IPS-NIHi11 (cell line): ENCODE results near the gene C2CD2.

Source experiments
- DNase-seq: peaks from one replicate; pipeline ENCODE4 v3.0.0; 2012; ENCODE audit warnings: mixed read lengths, low spot score

Gene C2CD2

DNA sequence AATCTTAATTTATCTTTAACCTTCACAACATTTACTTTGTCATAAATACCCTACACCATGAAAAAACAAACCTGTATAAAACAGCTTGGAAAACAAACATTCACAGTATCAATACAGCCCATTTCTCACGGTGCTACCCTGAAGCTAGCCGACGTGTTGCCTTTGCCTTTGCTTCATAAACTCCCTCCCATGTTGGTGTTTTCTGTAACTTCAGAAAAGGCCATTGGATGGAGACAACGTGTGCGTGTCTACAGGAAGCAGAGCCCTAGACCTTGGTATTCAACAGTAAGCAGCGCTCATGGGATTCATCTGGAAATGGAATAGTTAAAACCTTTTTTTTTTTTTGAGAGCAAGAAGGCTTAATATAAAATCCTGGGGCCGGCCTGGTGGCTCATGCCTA is 67.5 kb downstream of the C2CD2 start:
- no peak for DNase-seq

DNA sequence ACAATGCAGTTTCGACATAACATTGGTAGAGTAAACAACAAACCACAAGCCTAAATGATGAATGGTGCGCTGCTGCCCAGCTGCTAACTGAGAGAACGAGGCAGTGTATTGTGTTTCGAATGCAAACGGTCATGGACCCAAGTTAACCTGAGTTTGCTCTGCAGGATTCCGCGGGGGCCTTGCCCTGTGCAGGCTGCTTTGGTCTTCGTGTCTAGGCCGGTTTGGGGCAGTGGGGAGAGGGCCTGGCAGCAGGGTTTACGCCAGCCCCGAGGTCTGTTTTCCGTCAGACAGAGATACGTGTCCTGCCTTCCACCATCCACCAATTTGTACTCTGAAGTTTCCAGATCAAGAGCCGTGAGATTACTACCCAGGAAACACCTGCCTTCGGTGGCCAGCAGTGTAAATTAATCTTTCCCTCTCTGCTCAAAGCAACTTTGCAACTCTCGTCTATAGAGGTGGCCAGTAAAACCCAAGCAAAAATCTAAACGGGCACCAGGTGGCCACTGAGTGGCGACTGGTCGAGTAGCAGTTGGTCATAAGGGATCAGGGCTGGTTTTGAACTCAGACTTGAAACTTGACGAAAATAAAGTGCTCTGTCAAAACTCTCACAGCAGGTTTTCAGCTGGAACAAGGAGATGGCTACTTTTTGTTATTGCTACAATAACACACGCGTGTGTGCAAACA is 68.3 kb downstream of the C2CD2 start:
- DNase-seq: no peak

DNA sequence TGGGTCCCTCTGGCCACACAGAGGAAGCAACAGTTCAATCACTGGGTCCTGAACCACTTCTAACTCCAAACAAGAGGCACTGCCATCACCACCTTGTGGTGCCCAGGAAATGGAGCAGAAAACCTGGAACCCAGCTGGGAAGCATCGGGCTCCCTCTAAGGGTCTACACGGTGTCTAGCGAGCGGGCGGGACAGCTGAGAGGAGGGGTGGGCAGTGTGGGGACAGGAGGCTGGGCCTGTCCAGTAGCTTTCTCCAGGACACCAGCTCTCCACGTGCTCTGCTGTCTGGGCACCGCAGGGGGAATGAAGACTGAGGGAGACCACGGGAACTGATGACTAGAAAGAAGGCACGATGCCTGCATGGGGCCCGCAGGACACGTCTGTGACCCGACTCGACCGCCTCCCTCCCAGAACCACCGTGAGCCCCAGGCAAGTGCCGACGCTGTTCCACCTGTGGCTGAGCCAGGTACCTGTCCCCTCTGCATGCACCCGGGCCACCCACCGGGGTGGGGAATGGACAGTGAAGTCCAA is 69.3 kb downstream of the C2CD2 start:
- DNase-seq: no peak

DNA sequence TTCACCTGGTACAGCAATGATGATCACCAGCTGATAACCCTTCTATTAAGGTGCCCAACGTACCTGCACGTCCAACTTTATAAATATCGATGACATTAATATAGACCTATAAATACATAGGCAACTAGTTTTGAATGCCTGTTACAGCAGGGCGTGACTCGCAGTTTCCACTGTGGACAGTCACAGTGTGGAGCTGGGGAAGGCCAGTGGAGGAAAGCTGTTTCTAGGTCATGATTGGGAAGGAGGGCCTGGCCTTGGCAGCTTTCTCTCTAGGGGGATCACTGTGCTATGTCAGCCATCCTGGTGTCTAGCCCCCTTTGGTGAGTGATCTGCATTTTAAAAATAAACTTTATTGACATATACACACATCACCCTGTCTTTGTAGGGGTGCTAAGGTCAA is 70.2 kb downstream of the C2CD2 start:
- no peak for DNase-seq

DNA sequence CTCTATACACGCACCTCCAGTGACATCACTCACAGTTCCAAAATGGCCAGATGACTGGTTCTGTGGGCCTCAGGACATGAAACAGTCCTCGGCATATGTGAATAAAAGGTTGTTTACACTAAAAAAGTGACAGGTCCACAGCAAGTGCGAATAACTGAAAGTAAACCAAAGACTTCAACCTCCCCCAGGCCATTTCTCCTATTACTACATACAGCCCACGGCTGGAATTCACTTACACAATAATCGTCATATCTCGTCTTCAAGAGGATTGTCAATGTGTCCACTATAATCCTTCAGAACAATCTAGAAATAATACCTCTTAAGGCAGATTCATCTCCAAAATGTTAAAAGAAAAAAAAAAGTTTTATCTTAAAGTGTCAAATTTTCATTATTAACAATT is 72.8 kb downstream of the C2CD2 start:
- no peak for DNase-seq

DNA sequence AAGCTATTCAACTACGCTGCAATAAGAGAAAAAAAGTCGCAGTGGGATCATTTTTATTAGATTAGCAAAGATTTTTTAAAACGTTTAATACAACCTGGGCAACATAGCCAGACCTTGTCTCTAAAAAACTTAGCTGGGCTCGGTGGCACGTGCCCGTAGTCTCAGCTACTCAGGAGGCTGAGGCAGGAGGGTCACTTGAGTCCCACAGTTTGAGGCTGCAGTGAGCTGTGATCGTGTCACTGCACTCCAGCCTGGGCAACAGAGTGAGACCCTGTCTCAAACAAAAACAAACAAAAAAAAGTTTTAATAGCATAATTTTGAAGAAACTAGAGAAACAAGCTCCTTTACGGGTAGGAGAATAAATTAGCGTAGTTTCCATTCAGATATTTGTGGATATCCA is 73.7 kb downstream of the C2CD2 start:
- DNase-seq: no peak

DNA sequence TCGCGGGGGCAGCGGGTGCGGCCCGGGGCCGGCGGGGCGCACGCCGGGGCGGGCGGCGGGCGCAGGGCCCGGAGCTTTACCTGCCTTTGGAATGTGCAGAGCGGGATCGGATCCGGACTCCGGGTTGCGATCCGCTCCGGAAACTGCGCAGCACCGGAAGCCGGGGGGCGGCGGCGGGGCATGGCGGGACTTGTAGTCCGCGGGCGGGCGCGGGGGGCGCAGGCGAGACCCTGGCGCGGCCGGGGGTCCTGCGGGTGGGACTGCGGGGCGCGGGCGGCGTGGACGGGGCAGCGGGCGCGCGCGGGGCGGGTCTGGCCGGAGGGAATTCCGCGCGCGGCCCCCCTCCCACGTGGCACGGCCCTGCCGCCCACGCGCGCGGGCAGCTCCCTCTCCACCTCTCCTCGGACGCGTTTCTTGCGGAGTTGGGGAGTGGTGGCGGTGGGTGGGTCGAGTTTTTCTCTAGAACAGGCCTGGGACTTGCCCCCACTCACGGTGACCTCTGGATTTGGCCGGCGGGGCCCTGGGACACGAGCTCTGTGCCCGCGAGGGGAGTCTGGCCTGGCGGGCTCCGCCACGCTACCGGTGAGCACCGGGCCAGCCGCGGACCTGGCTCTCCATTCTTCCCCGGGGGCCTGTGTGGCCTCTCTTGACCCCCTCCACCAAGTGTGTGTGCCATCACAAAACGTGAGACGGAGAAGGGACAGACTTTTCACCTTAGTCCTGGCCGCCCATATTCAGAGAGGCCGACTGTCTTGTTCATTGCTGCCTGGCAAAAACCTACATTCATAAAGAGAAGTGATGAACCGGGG is 74.4 kb downstream of the C2CD2 start, which contains the start of gene PRDM15:
TSS of gene PRDM15 (minus strand) at position 155 of the 809 bp plus-strand sequence. CDS start 18,981 bp downstream, outside the sequence.
- DNase-seq: peak; percentile 93

DNA sequence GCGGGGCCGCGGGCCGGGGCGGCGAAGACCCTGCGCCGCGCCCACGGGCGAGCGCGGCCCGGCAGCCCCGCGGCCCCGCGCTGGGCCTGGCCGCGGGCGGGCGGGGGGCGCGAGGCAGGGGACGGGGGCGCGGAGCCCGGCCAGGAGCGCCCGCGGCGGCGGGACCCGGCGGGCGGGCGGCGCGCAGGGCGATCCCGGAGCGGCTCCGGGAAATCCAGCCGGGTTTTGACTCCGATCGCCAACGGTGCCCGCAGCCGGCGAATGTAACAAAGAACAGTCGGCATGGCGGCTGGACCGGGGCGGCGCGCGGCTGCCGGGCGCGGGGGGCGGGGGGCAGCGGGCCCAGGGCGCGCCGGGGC is 75.0 kb downstream of the C2CD2 start:
- DNase-seq: peak; percentile 92

DNA sequence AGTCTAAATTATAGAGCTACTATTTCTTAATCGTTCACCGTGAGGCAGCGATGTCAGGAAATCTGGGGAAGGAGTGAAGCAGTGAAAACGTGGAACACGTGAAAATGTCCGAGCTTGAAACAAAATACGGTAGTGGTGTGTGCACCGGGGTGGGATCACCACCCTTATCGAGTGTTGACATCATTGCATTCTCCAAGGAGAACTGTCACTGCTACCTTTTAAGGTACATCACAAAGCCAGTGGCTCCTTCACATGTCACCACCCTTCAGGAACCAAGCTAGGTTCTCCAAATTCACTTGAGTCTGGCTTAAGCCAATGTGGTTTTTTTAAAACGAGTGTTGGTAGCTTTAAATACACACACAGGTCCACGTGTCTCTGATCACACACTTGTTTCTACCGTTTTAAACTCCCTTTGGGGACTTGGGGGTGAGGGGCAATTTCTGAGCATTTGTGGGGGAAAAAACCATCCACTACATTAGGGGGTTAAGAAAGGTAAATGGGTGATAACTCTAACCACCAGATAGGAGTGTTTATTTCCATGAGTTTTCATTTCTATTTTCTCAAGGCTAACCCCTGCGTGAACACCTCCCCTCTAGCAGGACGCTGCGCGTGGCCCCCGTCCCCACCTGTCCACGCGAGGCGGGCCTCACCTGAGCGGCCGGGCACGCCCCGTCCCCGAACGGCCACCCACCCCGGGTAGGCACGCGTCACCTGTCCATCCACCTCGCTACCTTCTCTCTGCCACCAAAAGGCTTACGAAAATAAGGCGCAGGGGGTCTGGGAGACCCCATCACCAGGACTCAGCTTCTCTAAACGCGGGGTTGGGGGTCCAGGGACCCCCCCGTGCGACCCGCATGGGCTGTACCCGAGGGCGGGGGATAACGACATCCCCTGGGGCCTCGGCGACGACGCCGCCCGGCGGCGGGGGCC is 75.7 kb downstream of the C2CD2 start:
- no peak for DNase-seq

DNA sequence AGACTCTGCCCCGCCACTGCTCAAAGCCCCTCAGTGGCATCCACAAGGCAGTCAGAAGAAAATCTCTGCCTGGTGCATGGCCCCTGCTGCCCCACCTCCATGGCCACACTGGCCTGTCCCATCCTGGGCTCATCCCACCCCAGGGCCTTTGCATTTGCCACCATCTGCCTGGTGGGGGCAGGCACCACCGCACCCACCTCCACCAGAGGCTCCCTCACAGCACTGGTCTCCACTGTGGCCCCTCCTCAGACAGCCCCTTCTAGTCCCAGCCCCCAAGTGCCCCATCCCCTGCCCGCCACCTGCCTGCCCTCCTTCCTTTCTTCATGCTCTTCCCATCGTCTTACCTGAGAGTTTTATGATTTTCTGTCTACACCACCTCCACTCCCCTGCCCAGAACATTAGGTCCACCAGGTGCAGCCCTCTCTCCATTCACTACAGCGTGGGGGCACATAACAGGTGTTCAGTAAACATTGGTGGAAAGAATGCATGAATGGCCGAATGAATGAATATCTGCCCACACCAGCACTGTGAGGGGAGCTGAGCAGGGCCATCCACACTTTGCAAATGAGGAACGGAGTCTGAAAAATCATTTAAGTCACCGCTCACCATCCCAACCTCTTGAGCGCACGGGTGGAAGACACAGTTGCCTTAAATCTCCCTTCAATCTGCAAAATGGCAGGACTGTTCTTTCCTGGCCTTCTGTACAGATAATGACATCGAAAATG is 76.7 kb downstream of the C2CD2 start:
- no peak for DNase-seq

DNA sequence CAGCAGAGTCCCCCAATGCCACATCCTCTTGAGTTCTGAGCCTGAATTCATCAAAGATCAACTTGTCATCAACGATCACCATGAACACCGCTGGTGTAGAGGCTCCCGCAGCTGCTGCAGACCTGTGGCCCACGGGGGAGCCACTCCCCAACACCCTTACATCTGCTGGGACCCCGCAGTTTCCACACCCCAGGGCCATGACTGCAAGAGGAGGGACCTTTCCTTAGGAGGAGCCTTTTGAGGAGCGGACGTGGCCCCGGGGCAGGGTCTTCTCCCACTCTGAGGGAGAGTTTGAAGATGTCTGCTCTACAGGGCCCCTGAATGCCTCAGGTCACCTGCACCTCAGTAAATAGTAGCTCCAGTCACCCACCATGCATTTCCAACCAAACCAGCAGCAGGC is 77.4 kb downstream of the C2CD2 start:
- DNase-seq: no peak

DNA sequence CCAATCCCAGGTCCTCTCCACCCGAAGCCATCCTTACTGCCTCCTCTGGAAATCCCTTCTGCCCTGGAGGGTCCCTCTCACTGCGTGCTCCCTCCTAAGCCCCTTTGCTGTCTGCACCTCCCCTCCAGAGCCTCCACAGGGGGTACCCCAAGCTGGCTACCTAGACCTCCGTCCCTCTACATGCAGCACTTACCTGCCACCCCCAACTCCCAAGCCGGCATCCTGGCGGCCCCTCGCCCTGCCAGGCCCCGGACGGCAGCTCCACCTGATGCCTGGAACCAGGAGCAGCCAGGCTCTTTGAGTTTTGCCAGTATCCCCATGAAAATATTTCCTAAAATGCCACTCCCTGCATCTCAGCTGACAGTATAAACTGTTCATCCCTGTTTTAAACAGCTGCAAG is 78.7 kb downstream of the C2CD2 start:
- DNase-seq: no peak

DNA sequence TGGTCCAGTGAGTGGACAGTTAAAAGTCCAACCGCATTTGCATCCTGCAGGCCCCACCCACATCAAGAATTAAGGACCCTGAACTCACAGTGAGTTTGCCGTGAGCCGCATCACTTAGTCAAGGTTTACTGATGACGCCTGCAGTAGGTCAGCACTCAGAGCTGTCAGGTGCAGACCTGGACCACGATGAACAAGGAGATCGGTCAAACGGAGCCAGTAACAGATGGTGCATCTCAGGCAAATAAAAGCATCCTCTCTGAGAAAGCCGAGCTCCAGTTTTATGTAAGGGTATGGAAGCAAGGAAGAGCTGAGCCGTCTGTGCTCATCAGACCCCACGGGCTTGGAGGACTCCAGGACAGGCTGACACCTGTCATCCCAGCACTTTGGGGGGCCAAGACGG is 79.2 kb downstream of the C2CD2 start:
- DNase-seq: no peak

DNA sequence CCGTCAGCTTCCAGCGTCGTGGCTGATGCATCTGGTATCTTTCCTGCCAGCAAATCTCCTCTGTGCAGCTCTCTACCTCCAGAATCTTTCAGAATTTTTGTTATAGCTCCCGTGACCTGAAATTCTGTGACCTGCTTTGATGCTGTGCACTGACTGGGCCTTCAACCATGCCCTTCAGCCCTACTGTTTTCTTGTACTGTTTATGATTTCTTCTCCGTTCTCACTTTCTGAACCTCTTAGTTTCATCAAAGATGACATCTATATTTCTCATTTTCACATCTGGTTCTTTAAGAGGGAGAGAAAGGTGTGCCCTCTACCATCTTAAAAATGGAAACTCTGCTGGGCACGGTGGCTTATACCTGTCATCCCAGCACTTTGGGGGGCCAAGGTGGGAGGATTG is 80.4 kb downstream of the C2CD2 start:
- DNase-seq: no peak

DNA sequence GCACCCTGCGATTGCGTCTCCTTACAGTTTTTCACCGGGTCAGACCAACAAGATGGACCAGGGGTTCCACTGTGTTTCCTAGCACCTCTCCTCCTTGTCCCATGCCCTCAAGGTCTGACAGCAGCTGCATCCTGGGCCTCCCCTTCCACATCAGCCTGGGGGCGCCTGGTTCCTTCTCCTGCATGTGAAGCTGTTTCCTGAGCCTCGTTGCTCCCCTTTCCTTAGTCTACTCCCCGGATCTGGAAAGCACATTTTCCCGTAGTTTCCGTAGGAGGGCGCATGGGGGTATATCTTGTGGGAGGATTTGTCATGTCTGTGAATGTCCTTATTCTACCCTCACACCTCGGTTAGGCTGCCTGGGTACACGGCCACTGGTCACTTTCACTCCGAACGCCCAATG is 80.8 kb downstream of the C2CD2 start:
- no peak for DNase-seq

DNA sequence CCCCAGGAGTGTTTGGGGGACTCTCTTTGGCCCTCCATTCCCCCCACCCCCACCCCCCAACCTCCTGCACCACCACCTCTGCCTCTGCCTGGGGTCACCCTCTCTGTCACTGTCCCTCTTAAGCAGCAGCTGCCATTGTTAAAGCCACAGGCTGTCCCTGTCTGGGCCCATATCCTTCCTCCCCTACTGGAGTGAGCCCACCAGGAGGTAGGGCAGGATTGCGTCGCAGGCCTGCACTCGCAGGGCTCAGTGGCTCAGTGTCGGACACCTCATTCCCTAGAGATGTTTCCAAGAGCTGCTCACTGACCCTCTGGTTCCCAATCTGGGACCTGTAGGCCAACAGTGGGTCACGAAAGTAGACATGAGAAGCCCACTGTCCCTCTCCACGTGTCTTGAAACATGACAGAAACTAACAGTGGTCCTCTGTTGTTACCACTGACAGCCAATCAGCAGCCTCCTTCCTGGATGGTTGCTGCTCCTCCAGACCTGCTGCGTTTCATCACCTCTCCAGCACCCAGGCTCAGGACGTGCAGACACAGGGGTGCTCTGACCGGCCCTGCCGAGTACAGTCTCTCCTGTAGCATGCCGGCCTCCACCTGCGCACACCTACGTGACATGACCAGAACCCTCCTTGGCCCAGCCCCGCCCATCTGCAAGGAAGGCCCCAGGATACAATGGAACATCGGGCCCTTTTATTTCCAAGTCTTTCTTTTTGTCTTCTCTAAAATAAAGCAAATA is 82.4 kb downstream of the C2CD2 start:
- DNase-seq: no peak

DNA sequence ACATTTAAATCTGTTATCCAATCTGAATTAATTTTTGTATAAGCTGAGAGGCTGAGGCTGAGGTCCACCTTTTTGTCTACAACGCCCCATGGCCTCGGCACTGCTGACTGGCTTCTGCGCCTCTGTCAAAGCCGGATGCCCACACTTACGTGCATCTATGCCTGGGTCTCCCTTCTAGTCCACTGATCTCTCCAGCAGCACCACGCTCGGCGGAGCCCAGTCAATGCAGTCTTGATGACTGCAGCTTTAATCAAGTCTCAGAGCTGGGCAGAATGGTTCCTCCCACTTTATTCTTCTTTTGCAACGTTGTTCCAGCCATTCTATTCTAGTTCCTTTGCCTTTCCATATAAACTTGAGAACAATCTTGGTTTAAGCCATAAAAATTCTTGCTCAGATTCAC is 84.0 kb downstream of the C2CD2 start:
- no peak for DNase-seq

DNA sequence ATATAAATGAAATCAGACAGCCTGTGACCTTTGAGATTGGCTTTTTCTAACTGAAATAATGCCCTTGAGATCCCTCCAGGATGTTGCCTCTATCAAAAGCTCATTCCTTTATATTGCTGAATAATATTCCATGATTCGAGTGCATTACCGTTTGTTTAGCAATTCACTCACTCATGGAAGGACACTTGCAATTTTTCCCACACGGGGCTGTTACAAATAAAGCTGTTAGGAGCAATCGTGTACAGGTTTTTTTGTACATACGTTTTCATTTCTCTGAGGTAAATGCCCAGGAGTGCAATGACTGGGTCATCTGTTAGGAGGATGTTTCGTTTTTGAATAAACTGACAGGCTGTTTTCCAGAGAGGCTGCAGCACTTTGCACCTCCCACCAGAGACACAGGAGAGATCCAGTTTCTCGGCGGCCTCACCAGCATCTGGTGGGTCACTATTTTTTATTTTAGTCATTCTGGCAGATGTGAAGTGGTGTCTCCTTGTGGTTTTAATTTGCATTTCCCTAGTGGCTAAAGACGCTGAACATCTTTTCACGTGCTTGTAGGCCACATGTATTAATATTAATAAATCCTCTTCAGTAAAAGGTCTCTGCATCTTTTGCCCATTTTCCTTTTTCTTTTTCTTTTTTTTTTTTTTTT is 85.6 kb downstream of the C2CD2 start:
- DNase-seq: no peak

DNA sequence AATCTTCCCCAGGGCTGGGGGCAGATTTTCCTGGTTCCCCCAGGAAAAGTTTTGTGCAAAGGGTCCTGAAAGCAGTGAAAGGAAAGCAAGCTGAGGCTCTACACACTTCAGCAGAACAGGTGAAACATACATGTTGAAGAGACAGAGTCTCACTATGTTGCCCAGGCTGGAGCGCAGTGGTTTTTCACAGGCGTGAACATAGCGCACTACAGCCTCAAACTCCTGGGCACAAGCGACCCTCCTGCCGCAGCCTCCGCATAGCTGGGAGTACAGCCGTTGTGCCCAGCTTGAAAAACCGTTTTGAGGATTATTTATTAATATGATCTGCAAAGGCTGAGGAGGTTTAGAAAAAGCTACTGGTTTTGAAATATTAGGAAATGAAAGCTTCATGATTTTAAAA is 86.5 kb downstream of the C2CD2 start:
- no peak for DNase-seq

DNA sequence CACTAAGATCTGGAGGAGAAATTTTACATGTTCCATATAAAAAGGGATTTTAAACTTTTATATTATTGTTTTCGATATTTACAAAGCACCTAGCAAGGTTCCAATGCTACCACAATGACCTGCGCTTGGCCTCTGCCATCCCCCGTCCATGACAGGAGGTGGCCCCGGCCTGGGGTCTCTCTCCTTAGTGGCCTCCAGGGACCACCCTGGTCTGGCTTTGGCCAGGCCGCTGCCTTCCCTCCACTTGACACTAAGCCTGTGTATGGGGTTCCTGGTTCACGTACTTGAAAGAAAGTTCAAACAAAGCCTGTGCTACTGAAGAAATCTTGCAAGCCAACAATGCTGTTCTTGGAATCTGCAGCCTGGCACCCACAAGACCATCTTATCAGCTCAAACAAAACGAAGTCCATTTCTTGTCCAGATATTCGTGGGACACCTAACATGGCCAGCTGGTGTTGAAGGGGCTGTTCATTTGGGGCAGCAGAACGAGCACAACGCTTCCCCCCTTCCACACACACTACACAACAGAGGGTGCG is 87.5 kb downstream of the C2CD2 start:
- no peak for DNase-seq
